BLaER1 treated with 17β-estradiol and CSF1 and Interleukin-3, amounts not matched to agents 10 nM and 100 nM (cell line): ENCODE data around the gene CALCOCO2.

Experiments
- H3K27ac ChIP-seq, 11 experiments: shearing (Covaris generic); formaldehyde crosslinking; 2 replicates each; pipeline ENCODE4 v1.8.1; 2022
- H3K27me3 ChIP-seq, 11 experiments: shearing (Covaris generic); formaldehyde crosslinking; 2 replicates each; pipeline ENCODE4 v1.8.1; 2022
- H3K36me3 ChIP-seq, 11 experiments: shearing (Covaris generic); formaldehyde crosslinking; 2 replicates each; pipeline ENCODE4 v1.8.1; 2022
- H3K4me1 ChIP-seq, 10 experiments: shearing (Covaris generic); formaldehyde crosslinking; 2 replicates each; pipeline ENCODE4 v1.8.1; 2022
- H3K4me2 ChIP-seq, 11 experiments: shearing (Covaris generic); formaldehyde crosslinking; 2 replicates each; pipeline ENCODE4 v1.8.1; 2022
- H3K4me3 ChIP-seq, 10 experiments: shearing (Covaris generic); formaldehyde crosslinking; 2 replicates each; pipeline ENCODE4 v1.8.1; 2022
- H3K9ac ChIP-seq, 11 experiments: shearing (Covaris generic); formaldehyde crosslinking; 2 replicates each; pipeline ENCODE4 v1.8.1; 2022
- H3K9me3 ChIP-seq, 11 experiments: shearing (Covaris generic); formaldehyde crosslinking; replicated peaks in 1 of 11; 2 replicates each; pipeline ENCODE4 v1.8.1; 2022
- H4K20me1 ChIP-seq, 11 experiments: shearing (Covaris generic); formaldehyde crosslinking; 2 replicates each; pipeline ENCODE4 v1.8.1; 2022
- Cebpa-rat ChIP-seq, 11 experiments: shearing (Covaris generic); IDR thresholded peaks; 2 replicates each; pipeline ENCODE4 v1.8.1; 2022

Gene CALCOCO2

GRCh38 chr17:48909783-48910182 is 78.9 kb downstream of the CALCOCO2 start:
- TF ChIP-seq Cebpa-rat (IDR thresholded peaks at IDR 0.05), result no peak
- Histone ChIP-seq H3K27me3 (no peaks in the 10 kb centered on the region), H3K27ac (peak overlapping the region in 10 of 11 experiments; percentile 99 to 100 (median 99); a peak in 15 of 22 replicates), H3K9ac (peak overlapping the region; percentile 99 to 100 (median 99); a peak in 21 of 22 replicates), H3K4me3 (peak overlapping the region; percentile 85 to 98 (median 91); a peak in 19 of 20 replicates), H3K4me2 (peak overlapping the region; percentile 77 to 94 (median 90)), H3K36me3 (peaks cover 38 to 53% (median 51%) of the 10 kb centered on the region in 11 experiments), H3K9me3 (no peaks in the 10 kb centered on the region), H4K20me1 (peaks cover 45 to 58% (median 57%) of the 10 kb centered on the region in 11 experiments), H3K4me1 (peaks cover 30 to 76% (median 55%) of the 10 kb centered on the region in 10 experiments)

GRCh38 chr17:48910370-48910769 is 79.5 kb downstream of the CALCOCO2 start:
- H3K27ac ChIP-seq, result peak overlapping the region in 4 of 11 experiments; percentile 10 to 99 (median 54); a peak in 6 of 22 replicates
- H3K4me1 ChIP-seq, result peaks cover 30 to 82% (median 61%) of the 10 kb centered on the region in 10 experiments
- peak overlapping the region in 7 of 11 experiments; percentile 6 to 100 (median 99); a peak in 8 of 22 replicates for H3K9ac ChIP-seq
- H3K4me3 ChIP-seq, result peak overlapping the region in 9 of 10 experiments; percentile 85 to 98 (median 90); a peak in 13 of 20 replicates
- no peaks in the 10 kb centered on the region for H3K27me3 ChIP-seq
- peaks cover 45 to 64% (median 63%) of the 10 kb centered on the region in 11 experiments for H4K20me1 ChIP-seq
- peak overlapping the region; percentile 77 to 94 (median 90) for H3K4me2 ChIP-seq
- no peak for TF ChIP-seq Cebpa-rat (IDR thresholded peaks at IDR 0.05)
- no peaks in the 10 kb centered on the region for H3K9me3 ChIP-seq
- H3K36me3 ChIP-seq, result peaks cover 38 to 59% (median 54%) of the 10 kb centered on the region in 11 experiments

GRCh38 chr17:48912476-48912875 is 81.6 kb downstream of the CALCOCO2 start:
- no peak for TF ChIP-seq Cebpa-rat (IDR thresholded peaks at IDR 0.05)
- H4K20me1 ChIP-seq, result peaks cover 51 to 85% (median 83%) of the 10 kb centered on the region in 11 experiments
- H3K27me3 ChIP-seq, result no peaks in the 10 kb centered on the region
- no peak overlapping the region for H3K4me3 ChIP-seq
- no peak overlapping the region for H3K9ac ChIP-seq
- peak overlapping the region in 3 of 11 experiments; percentile 80 to 94 (median 88); a peak in 5 of 22 replicates for H3K4me2 ChIP-seq
- H3K36me3 ChIP-seq, result peaks cover 53 to 80% (median 75%) of the 10 kb centered on the region in 11 experiments
- H3K27ac ChIP-seq, result peak overlapping the region in 2 of 11 experiments; percentile 3 to 96; a peak in 2 of 22 replicates
- H3K4me1 ChIP-seq, result peaks cover 26 to 83% (median 58%) of the 10 kb centered on the region in 10 experiments
- no peaks in the 10 kb centered on the region for H3K9me3 ChIP-seq
